Activated B cell treated with CpG ODN at 0.5 μM for 24 hours (primary cell): ENCODE results near the gene NRAP. TPM values are rescaled to one million over a fixed set of nuclear protein-coding genes. Genes with fewer than 3 reads are reported as not detected.
"Not testable (repeated sequence)": the region's sequence is repeated elsewhere in the genome, so short reads cannot be mapped to it uniquely, and the experiment has no call there.

Experiments used
- ATAC-seq: fragments of 200-7000 bp; cut with Tn5 transposase; one replicate; pipeline ENCODE4 v1.10.0; 2021; ENCODE audit warnings: low read depth, mild to moderate bottlenecking, moderate library complexity
- CTCF ChIA-PET: fragments of 350-600 bp; sonication (Branson Sonifier 250); formaldehyde crosslinking; loops from one replicate; lab custom pipeline; 2021; ENCODE audit warnings: antibody characterized with exemption; lab: Charles Lee
- POLR2A ChIA-PET: fragments of 350-600 bp; sonication (Branson Sonifier 250); formaldehyde crosslinking; loops from one replicate; lab custom pipeline; 2021; ENCODE audit warnings: antibody characterized with exemption; lab: Charles Lee
- DNase-seq: peaks from one replicate; pipeline ENCODE4 v3.0.0; 2022
- H3K27ac Mint-ChIP-seq: one replicate; pipeline ENCODE4 v1.8.0; 2020; ENCODE audit warnings: mixed read lengths
- H3K27me3 Mint-ChIP-seq: one replicate; pipeline ENCODE4 v1.8.0; 2021; ENCODE audit warnings: mixed read lengths
- H3K36me3 Mint-ChIP-seq: one replicate; pipeline ENCODE4 v1.8.0; 2021; ENCODE audit warnings: low read depth, mixed read lengths
- H3K4me1 Mint-ChIP-seq: one replicate; pipeline ENCODE4 v1.8.0; 2021; ENCODE audit warnings: mixed read lengths
- H3K4me3 Mint-ChIP-seq: one replicate; pipeline ENCODE4 v1.8.0; 2020; ENCODE audit warnings: mild to moderate bottlenecking, mixed read lengths
- H3K9me3 Mint-ChIP-seq: one replicate; pipeline ENCODE4 v1.8.0; 2020; ENCODE audit warnings: mixed read lengths
- intact Hi-C: fragments of 100-400 bp; cut with micrococcal nuclease; formaldehyde crosslinking; loops from one replicate; pipeline ENCODE4 v1.15.1; 2024
- total RNA-seq: library from RNA; stranded (reverse); gene quantifications from 2 replicates; pipeline ENCODE4 v1.2.3, GENCODE V29; 2022
- TF ChIP-seq, protein P1 (sequence below): fragments of 200-600 bp; IDR thresholded peaks from one replicate; pipeline ENCODE4 v1.8.0; 2022; ENCODE audit warnings: antibody characterized with exemption, mild to moderate bottlenecking

NRAP gene
- total RNA-seq, 1 donor from 2014 or later: not detected

DNA sequence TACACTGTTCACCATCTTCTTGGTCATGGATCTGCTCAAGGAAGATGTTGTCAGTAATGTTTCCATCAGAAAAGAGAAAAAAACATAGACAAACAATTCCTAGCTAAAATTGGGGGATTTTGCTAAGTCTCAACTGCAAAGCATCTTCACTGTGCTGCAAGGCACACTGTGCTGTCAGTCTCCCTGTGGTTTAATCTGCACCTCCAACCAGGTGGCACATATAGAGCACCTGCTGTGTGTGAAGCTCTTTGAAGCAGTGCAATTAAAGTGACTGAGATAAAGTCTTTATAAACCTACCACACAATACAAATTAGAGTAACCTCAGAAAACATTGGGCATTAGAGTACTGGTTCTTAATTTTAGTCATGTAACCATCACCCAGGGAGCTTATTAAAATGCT, 6.3 kb downstream of the NRAP start:
- TF ChIP-seq, protein P1, sequence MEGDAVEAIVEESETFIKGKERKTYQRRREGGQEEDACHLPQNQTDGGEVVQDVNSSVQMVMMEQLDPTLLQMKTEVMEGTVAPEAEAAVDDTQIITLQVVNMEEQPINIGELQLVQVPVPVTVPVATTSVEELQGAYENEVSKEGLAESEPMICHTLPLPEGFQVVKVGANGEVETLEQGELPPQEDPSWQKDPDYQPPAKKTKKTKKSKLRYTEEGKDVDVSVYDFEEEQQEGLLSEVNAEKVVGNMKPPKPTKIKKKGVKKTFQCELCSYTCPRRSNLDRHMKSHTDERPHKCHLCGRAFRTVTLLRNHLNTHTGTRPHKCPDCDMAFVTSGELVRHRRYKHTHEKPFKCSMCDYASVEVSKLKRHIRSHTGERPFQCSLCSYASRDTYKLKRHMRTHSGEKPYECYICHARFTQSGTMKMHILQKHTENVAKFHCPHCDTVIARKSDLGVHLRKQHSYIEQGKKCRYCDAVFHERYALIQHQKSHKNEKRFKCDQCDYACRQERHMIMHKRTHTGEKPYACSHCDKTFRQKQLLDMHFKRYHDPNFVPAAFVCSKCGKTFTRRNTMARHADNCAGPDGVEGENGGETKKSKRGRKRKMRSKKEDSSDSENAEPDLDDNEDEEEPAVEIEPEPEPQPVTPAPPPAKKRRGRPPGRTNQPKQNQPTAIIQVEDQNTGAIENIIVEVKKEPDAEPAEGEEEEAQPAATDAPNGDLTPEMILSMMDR: no peak
- DNase-seq (no peak), ATAC-seq (no peak)
- H3K4me1 Mint-ChIP-seq: no peaks in the 10 kb centered on the region
- ChIA-PET CTCF (no interaction called here), POLR2A (no interaction called here)
- no peak overlapping the region for H3K4me3 Mint-ChIP-seq
- peaks cover 11% of the 10 kb centered on the region for H3K27me3 Mint-ChIP-seq
- no peaks in the 10 kb centered on the region for H3K9me3 Mint-ChIP-seq
- H3K36me3 Mint-ChIP-seq: no peaks in the 10 kb centered on the region
- intact Hi-C loops: no loop called here
- no peak overlapping the region for H3K27ac Mint-ChIP-seq

DNA sequence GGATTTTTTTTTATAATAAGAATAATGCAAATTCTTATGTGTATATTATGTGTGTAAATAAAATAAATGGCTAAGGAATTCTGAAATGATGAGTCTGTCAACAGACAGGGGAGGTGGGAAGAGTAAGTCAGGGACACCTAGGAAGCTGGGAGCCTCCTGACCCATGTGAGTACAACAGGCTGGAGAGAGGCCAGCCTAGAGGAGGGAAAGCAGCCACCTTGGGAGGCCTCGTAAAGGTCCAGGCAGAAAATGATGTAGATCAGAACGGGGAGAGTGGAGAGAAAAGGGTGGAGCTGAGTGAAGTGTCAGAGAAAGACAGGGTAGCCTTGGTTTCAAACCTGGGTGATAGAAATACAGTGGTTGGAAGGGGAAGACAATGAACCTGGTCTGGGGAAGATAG, 6.9 kb downstream of the NRAP start:
- Mint-ChIP-seq H3K27ac (no peak overlapping the region), H3K9me3 (no peaks in the 10 kb centered on the region), H3K4me1 (no peaks in the 10 kb centered on the region), H3K36me3 (no peaks in the 10 kb centered on the region), H3K4me3 (no peak overlapping the region), H3K27me3 (peaks cover 12% of the 10 kb centered on the region)
- ATAC-seq (no peak), DNase-seq (no peak)
- TF ChIP-seq, protein P1: no peak
- ChIA-PET POLR2A (no interaction called here), CTCF (no interaction called here)
- intact Hi-C loops: no loop called here

DNA sequence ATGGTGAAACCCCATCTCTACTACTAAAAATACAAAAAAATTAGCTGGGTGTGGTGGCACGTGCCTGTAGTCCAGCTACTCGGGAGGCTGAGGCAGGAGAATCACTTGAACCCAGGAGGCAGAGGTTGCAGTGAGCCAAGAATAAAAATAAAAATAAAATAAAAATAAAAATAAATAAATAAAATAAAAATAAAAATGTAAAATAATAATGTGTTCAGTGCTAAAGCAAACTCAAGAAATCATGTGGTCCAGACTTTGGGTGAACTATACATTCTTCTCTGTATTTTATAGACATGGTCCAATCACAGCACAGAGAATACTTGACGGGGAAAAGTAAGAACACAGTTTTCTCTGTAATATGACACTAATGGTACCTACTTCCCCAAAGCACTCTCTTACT, 11.4 kb downstream of the NRAP start:
- H3K27me3 Mint-ChIP-seq, DNase-seq, H3K4me3 Mint-ChIP-seq, CTCF ChIA-PET, intact Hi-C loops, H3K36me3 Mint-ChIP-seq, H3K9me3 Mint-ChIP-seq, ATAC-seq, H3K27ac Mint-ChIP-seq, H3K4me1 Mint-ChIP-seq, POLR2A ChIA-PET: not testable (repeated sequence)

DNA sequence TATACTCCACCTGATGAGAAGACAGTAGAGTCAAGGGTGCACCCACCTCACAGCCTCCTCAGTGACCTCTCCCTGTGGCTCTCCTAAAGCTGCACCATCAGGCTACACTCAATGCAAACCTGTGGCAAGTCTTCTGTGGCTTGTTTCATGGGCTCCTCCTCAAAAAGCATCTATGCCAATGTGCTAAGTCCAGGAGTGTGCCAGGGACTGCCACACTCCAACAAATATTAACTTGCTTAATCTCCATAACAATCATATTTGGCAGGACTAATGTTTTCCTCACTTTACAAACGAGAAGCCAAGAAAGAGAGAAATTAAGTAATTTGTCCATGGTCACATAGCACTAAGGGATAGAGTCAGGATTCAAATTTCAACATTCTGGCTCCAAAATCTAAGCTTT, 11.9 kb downstream of the NRAP start:
- Mint-ChIP-seq H3K36me3 (no peaks in the 10 kb centered on the region), H3K4me1 (no peaks in the 10 kb centered on the region), H3K9me3 (no peaks in the 10 kb centered on the region), H3K4me3 (no peak overlapping the region), H3K27me3 (peaks cover 4% of the 10 kb centered on the region), H3K27ac (no peak overlapping the region)
- ATAC-seq (no peak), DNase-seq (no peak)
- intact Hi-C loops: no loop called here
- POLR2A ChIA-PET: no interaction called here
- CTCF ChIA-PET: no interaction called here
- TF ChIP-seq, protein P1: no peak

DNA sequence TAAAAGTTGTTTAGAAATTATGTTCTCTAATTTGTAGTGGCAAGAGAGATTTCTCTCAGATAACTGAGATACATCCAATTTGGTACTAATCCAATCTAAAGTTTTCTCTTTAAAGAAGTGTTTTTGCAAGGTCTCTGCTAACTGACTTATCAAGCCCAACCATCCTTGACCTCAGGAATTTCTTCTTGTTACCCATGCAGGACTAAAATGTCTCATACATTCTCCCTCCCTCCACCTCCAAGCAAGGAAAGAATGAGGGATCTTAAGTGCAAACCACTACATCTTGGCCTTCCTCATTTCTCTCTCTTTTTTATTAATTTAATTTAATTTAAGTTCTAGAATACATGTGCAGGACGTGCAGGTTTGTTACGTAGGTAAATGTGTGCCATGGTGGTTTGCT, 12.8 kb downstream of the NRAP start:
- no peaks in the 10 kb centered on the region for H3K9me3 Mint-ChIP-seq
- TF ChIP-seq, protein P1: no peak
- H3K4me1 Mint-ChIP-seq: no peaks in the 10 kb centered on the region
- ChIA-PET POLR2A (no interaction called here), CTCF (no interaction called here)
- DNase-seq: no peak
- no peak overlapping the region for H3K27ac Mint-ChIP-seq
- intact Hi-C loops: no loop called here
- ATAC-seq: no peak
- H3K27me3 Mint-ChIP-seq: peaks cover 4% of the 10 kb centered on the region
- H3K36me3 Mint-ChIP-seq: no peaks in the 10 kb centered on the region
- no peak overlapping the region for H3K4me3 Mint-ChIP-seq

DNA sequence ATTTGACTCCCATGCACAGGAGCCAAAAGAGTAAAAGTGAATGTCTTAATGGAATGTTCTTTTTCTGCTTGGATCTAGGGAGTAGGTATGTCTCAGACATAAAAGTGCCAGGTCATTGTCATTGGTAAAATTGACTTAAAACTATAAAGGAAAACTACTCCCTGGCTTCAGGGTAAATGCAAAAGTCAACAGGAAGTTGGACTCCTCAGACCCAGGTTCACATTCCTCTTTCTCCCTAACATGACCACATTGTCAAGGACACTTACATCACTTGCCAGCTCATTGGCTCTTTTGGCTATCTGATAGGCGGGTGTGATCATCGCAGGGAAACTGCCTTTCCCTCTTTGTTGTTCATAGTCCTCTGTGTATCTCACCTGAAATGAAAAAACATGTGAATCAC, 13.7 kb downstream of the NRAP start:
- DNase-seq (no peak), ATAC-seq (no peak)
- TF ChIP-seq, protein P1: no peak
- no peak overlapping the region for H3K27ac Mint-ChIP-seq
- POLR2A ChIA-PET: no interaction called here
- H3K27me3 Mint-ChIP-seq: peaks cover 4% of the 10 kb centered on the region
- no peak overlapping the region for H3K4me3 Mint-ChIP-seq
- intact Hi-C loops: no loop called here
- no peaks in the 10 kb centered on the region for H3K9me3 Mint-ChIP-seq
- no peaks in the 10 kb centered on the region for H3K4me1 Mint-ChIP-seq
- CTCF ChIA-PET: no interaction called here
- H3K36me3 Mint-ChIP-seq: no peaks in the 10 kb centered on the region
